Neutrophil (primary cell): Measurements from ENCODE around the gene EPB41L5.
"Not testable (repeated sequence)": the region's sequence is repeated elsewhere in the genome, so short reads cannot be mapped to it uniquely, and the experiment has no call there.

Experiments used
- H3K27ac ChIP-seq: fragments of 200-600 bp; sonication (generic); 2 replicates; pipeline ENCODE4 v1.5.1; 2016; ENCODE audit warnings: mild to moderate bottlenecking, moderate library complexity
- H3K27me3 ChIP-seq: fragments of 200-600 bp; sonication (generic); 2 replicates; pipeline ENCODE4 v1.6.0; 2016; ENCODE audit warnings: mild to moderate bottlenecking
- H3K36me3 ChIP-seq: fragments of 200-600 bp; sonication (generic); 2 replicates; pipeline ENCODE4 v1.5.1; 2017
- H3K4me1 ChIP-seq, 2 experiments: fragments of 200-600 bp in 1 of 2; sonication (generic) in 1 of 2; 1 replicate in 1 of 2; 2 replicates in 1 of 2; pipeline versions ENCODE4 v1.5.1 to v1.6.1; 2013 to 2016; ENCODE audit warnings: low read depth in 1 of 2, low read length in 1 of 2, mild to moderate bottlenecking in 1 of 2, moderate library complexity in 1 of 2; ENCODE audit not compliant: control insufficient read depth in 1 of 2, insufficient read depth in 1 of 2
- H3K4me3 ChIP-seq, 2 experiments: fragments of 200-600 bp in 1 of 2; sonication (generic) in 1 of 2; 1 replicate in 1 of 2; 2 replicates in 1 of 2; pipeline ENCODE4 v1.5.1; 2013 to 2016; ENCODE audit warnings: low read depth in 1 of 2, low read length in 1 of 2, mild to moderate bottlenecking in 1 of 2, moderate library complexity in 1 of 2
- H3K9me3 ChIP-seq: fragments of 200-600 bp; sonication (generic); 2 replicates; pipeline ENCODE4 v1.5.1; 2016
- TF ChIP-seq, protein P1 (sequence below): fragments of 200-600 bp; sonication (generic); IDR thresholded peaks from 2 replicates; pipeline ENCODE4 v1.5.1; 2016; ENCODE audit warnings: antibody characterized with exemption

EPB41L5 gene

GRCh38 chr2:120020554-120020953 is 7.7 kb downstream of the EPB41L5 start:
- no peak overlapping the region for H3K27ac ChIP-seq
- H3K9me3 ChIP-seq, result no peaks in the 10 kb centered on the region
- TF ChIP-seq, protein P1, sequence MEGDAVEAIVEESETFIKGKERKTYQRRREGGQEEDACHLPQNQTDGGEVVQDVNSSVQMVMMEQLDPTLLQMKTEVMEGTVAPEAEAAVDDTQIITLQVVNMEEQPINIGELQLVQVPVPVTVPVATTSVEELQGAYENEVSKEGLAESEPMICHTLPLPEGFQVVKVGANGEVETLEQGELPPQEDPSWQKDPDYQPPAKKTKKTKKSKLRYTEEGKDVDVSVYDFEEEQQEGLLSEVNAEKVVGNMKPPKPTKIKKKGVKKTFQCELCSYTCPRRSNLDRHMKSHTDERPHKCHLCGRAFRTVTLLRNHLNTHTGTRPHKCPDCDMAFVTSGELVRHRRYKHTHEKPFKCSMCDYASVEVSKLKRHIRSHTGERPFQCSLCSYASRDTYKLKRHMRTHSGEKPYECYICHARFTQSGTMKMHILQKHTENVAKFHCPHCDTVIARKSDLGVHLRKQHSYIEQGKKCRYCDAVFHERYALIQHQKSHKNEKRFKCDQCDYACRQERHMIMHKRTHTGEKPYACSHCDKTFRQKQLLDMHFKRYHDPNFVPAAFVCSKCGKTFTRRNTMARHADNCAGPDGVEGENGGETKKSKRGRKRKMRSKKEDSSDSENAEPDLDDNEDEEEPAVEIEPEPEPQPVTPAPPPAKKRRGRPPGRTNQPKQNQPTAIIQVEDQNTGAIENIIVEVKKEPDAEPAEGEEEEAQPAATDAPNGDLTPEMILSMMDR, result no peak
- no peak overlapping the region for H3K4me3 ChIP-seq
- peaks cover 20% of the 10 kb centered on the region for H3K27me3 ChIP-seq
- H3K4me1 ChIP-seq, result no peaks in the 10 kb centered on the region
- H3K36me3 ChIP-seq, result no peaks in the 10 kb centered on the region

DNA sequence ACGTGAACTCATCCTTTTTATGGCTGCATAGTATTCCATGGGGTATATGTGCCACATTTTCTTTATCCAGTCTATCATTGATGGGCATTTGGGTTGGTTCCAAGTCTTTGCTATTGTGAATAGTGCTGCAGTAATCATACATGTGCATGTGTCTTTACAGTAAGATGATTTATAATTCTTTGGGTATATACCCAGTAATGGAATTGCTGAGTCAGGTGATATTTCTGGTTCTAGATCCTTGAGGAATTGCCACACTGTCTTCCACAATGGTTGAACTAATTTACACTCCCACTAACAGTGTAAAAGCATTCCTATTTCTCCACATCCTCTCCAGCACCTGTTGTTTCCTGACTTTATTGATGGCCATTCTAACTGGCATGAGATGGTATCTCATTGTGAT is 9.6 kb downstream of the EPB41L5 start:
- not testable (repeated sequence) for H3K4me1 ChIP-seq, H3K36me3 ChIP-seq, H3K4me3 ChIP-seq, H3K27me3 ChIP-seq, H3K9me3 ChIP-seq, H3K27ac ChIP-seq

GRCh38 chr2:120026890-120027289 is 14.0 kb downstream of the EPB41L5 start:
- H3K4me1 ChIP-seq, result no peaks in the 10 kb centered on the region
- H3K27me3 ChIP-seq, result no peaks in the 10 kb centered on the region

DNA sequence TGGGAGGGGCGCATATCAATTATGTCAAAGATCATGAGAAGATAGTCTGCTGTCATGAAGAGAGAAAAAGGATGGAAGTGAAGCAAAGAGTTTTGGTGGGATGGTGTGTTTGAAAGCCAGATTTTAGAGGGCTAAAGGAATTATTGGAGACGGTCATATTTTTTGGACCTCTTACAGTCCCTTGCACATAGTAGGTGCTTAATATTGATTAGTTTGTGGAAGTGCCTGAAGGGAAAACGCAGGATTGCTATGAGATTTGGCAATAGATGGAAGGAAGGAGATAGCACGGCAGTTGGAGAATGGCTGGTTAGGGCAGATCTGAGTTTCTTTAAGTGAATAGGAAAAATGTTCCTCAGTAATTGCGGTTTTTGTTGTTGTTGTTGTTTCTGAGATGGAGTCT is 15.9 kb downstream of the EPB41L5 start:
- H3K27ac ChIP-seq, result no peak overlapping the region
- TF ChIP-seq, protein P1, result no peak
- H3K4me3 ChIP-seq, result no peak overlapping the region
- no peaks in the 10 kb centered on the region for H3K27me3 ChIP-seq
- no peaks in the 10 kb centered on the region for H3K9me3 ChIP-seq
- no peaks in the 10 kb centered on the region for H3K36me3 ChIP-seq
- no peaks in the 10 kb centered on the region for H3K4me1 ChIP-seq

More at GRCh38 chr2:120026890-120027289, 14.0 kb downstream of the EPB41L5 start:
- Histone ChIP-seq H3K36me3 (no peaks in the 10 kb centered on the region), H3K4me3 (no peak overlapping the region), H3K9me3 (no peaks in the 10 kb centered on the region), H3K27ac (no peak overlapping the region)
- TF ChIP-seq, protein P1, result no peak

DNA sequence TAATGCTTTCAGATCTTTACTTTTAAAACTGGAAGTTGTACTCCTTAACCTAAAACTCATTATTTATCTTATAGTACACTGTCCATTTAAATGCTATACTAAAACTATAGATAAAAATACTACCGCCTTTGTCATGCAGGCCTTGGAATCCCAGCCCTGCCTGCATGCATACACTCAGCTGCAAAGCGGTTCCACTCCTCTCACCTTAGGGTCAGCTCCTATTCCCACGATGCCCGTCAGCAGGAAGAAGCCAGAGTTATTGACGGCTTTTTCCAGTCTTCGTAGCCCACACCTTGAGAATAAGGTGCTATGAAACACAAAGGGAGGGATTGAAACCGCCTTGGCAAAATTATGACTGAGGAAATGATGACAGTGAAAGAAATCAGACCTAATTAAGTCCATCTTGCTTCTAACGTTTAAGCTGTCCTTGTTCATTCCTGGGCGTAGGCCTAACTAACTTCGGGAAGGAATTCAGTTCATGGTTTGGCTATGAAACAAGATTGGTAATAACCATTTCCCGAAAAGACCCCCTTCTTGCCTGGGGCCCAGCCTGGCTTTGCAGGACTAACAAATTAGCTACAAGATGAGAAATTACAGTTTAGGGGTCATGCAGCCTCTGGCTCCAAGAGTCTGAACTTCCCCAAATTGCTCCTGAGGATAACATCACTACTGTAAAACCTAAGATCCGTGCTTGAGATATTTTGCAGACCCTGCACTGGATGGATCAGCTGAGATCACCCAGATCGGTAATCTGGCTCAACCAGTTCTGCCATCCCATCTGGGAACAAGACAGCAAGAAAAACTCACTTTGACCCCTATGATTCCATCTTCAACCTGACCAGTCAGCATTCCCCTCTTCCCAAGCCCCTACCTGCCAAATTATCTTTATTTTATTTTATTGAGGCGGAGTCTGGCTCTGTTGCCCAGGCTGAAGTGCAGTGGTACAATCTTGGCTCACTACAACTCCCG is 17.1 kb downstream of the EPB41L5 start:
- H3K27me3 ChIP-seq, result no peaks in the 10 kb centered on the region
- no peak overlapping the region for H3K27ac ChIP-seq
- no peaks in the 10 kb centered on the region for H3K4me1 ChIP-seq
- no peaks in the 10 kb centered on the region for H3K36me3 ChIP-seq
- TF ChIP-seq, protein P1, result no peak
- no peak overlapping the region for H3K4me3 ChIP-seq
- no peaks in the 10 kb centered on the region for H3K9me3 ChIP-seq

DNA sequence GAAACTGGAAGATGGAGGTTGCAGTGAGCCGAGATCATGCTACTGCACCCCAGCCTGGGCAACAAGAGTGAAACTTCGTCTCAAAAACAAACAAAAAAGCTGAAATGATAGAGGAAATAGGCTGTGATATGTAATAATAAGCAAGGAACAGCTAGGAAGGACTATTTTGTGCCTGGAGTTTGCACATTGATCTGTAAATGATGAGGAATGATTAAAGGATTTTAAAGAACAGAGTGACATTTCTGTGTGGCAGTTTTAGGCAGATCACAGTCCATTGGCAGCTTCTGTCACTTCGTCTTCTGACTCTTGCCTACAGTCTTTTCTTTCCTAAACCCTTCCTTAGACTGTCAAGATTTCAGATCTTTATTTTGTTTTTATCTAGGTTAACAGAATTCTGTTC is 19.4 kb downstream of the EPB41L5 start:
- TF ChIP-seq, protein P1, result no peak
- Histone ChIP-seq H3K4me3 (no peak overlapping the region), H3K4me1 (no peaks in the 10 kb centered on the region), H3K27ac (no peak overlapping the region), H3K27me3 (no peaks in the 10 kb centered on the region), H3K36me3 (no peaks in the 10 kb centered on the region), H3K9me3 (no peaks in the 10 kb centered on the region)
